HG02970 (cell line): ENCODE results near the gene UNC119B.

Source experiments
- ATAC-seq: cut with Tn5 transposase; IDR thresholded peaks from one replicate; pipeline ENCODE4 v1.9.1; 2021; ENCODE audit warnings: mild to moderate bottlenecking, moderate library complexity, moderate number of reproducible peaks; ENCODE audit not compliant: unreplicated experiment, low FRiP score

Gene UNC119B

DNA sequence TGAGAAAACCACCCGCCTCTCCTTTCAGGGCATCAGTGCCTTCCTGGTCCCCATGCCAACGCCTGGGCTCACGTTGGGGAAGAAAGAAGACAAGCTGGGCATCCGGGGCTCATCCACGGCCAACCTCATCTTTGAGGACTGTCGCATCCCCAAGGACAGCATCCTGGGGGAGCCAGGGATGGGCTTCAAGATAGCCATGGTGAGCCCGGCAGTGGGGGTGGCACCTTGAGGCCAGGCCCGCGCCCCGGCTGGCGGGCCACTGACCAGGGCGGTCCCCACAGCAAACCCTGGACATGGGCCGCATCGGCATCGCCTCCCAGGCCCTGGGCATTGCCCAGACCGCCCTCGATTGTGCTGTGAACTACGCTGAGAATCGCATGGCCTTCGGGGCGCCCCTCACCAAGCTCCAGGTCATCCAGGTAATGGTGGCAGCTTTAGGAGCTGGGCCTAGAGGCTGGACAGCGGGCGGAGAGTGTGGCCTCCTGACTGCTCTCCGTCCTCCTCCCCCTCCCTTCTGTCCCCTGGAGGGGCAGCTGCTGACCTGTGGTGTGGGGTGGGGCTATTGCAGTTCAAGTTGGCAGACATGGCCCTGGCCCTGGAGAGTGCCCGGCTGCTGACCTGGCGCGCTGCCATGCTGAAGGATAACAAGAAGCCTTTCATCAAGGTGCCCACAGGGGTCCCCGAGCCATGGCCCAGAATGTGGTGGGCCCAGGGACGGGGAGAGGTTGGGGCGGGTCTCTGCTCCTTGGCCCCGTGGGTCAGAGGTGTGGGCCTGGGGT is 28.2 kb downstream of the UNC119B start:
- ATAC-seq, result no peak

DNA sequence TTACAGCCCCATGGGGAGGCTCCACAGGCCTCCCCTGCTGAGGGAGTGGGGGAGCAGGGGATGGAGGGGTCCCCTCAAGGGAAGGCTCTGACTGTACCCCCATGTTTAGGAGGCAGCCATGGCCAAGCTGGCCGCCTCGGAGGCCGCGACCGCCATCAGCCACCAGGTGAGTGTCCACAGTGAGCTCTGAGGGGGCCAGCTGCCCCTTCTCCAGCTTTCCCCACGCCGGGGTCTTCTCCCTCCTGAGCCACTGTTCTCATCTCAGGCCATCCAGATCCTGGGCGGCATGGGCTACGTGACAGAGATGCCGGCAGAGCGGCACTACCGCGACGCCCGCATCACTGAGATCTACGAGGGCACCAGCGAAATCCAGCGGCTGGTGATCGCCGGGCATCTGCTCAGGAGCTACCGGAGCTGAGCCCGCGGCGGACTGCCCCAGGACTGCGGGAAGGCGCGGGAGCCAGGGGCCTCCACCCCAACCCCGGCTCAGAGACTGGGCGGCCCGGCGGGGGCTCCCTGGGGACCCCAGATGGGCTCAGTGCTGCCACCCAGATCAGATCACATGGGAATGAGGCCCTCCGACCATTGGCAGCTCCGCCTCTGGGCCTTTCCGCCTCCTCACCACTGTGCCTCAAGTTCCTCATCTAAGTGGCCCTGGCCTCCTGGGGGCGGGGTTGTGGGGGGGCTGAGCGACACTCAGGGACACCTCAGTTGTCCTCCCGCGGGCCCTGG is 28.9 kb downstream of the UNC119B start:
- no peak for ATAC-seq

DNA sequence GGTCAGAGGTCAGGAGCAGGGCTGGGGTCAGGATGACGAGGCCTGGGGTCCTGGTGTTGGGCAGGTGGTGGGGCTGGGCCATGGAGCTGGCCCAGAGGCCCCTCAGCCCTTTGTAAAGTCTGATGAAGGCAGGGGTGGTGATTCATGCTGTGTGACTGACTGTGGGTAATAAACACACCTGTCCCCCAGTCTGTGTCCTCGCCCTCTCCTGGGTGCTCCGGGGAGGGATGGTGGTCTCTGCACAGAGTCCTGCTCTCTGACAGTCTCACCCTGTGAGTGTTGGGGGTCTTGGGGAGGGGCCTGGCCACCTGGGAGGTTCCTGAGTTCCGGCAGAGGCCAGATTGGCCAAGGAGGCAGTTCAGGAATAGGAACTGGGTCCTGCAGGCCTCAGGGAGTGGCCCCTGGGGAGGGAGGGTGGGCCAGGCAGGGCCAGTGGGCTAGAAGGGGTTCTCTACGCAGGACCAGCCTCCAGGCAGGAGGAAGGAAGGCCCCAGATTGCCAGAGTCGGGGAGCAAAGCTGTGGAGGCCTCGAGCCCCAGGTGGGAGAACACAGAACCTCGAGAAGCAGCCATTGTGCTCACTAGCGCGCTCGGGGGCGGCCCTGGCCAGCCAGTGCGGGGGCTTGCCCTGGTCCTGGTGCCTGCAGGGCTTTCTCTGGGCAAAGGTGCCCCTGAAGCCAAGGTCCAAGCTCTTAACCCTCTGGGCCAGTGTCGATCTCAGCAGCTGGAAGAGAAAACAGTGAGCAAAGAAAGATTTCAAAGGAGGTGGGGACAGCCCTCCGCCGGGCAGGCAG is 29.8 kb downstream of the UNC119B start:
- no peak for ATAC-seq

DNA sequence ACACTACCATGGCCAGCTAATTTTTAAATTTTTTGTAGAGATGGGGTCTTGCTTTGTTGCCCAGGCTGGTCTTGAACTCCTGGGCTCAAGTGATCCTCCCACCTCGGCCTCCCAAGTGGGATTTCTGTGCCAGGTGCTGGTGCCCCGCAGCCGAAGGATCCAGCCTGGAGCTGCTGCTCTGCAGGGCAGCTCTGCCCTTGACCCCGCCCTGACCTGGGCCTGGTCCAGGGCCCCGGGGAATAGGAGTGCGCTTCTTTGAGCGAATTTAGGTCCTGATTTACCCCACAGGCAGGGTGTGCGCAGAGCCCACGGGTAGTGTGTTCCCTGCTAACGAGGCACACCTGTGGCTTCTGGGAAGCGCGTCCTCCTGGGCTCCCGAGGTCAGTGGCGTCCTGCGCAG is 30.6 kb downstream of the UNC119B start:
- ATAC-seq, result no peak

DNA sequence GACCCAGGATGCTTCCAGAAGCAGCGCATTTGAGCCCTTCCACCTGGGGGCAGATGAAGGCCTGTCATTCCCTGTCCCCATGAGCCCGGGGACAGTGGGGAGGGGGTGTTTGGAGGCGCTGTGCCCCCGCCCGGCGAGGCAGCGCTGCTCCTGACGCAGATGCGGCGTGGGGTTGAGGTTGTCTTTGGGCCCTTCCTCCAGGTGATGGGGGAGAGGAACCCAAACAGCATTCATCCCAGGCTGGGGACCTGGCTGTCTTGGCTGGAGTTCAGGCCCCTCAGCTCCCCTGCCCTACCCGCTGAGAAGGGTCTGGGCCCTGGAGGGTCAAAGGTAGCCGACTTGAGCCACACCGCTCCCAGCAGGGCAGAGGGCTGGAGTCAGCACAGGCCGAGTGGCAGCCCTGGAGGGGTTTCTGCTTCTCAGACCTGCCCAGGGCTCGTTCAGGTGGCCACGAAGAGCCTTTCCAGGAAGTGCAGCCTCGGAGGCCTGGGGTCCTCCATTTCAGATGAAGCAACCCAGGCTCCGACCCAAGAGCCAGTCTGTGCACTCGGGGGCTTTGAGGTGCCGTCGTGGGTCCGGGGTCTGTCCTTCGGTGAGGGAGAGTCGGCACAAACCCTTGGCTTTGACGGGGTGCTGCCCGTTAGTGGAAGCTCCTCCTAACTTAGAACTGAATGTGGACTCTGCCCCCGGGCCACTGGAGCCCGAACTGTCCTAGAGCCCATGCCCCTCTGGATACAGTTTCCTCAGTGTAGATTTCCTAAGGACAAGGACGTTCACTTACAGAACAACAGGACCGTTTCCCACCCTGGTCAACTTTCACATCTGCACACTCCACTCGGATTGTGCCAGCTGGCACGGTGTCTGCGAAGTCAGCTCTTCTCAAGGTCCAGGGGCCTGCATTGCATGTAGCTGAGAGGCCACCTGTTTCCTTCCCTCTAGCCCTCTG is 31.5 kb downstream of the UNC119B start:
- no peak for ATAC-seq

DNA sequence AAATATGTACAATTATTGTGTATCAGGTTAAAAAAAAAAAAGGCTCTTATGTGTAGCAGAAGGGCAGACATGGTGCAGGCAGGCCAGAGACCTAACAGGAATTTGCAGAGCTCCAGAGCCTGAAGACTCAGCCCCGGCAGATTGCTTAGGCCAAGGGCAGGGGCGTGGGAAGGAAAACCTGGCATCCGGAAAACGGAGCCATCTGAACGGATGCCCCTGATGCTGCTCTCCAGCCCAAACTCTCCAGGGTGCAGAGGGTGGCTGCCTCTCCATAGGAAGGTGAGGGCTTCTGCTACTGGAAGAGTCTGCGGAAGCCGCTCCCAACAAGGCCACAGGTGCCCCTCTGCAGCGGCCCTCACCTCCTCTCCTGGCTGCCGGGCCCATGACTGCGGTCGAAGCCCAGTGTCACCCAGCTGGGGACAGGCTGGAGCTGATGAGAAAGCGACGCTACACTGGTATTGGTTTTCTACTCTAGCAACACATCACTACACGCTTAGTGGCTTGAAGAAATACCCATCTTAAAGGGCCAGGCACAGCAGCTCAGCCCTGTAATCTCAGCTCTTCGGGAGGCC is 34.8 kb downstream of the UNC119B start:
- no peak for ATAC-seq

DNA sequence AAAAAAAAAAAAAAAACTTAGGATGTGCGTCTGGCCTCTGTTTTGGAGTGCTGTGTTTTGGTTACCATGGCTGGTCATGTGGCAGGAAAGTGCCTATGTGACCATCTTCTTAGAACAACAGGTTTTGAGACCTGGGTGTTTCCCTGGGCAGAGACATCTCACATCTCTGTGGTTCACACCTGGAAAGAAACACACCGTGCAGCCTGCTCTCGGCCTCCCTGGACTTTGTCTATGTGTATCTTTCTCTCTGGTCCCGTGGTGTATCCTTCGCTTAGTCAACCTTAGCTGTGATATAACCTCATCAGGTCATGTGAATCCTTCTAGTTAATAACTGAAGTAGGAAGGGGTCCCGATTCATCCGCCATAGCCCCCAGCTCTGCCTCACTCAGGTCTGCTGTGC is 38.0 kb downstream of the UNC119B start:
- no peak for ATAC-seq

DNA sequence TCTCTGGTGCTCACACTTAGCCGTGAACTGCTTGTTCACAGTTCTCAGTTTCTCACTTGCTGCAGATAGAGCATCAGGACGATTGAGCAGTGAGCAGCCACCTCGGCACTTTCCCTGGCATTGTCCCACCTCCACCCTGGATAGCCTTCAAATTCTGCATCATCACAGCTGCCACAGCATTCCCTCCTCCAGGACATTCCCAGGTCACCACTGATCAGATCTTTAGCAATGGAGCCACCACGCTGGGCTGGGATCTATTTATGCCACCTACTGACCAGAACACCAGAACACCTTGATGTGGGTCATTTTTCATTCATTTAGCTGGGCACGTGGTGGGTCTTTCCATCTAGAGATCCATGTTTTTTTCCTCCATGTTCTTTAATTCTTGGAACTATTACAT is 39.0 kb downstream of the UNC119B start:
- no peak for ATAC-seq

DNA sequence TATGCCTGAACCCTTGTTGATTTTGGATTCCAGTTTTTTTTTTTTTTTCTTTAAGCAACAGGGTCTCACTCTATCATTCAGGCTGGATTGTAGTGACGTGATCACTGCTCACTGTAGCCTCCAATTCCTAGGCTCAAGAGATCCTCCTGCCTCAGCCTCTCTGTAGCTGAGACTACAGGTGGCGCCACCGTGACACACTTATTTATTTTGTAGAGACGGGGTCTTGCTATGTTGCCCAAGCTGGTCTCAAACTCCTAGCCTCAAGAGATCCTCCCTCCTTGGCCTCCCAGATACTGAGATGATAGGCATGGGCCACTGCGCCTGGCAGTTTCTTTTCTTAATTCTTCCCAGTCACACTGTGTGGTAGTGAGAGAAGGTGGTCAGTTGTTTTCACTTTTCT is 40.5 kb downstream of the UNC119B start:
- ATAC-seq, result no peak

DNA sequence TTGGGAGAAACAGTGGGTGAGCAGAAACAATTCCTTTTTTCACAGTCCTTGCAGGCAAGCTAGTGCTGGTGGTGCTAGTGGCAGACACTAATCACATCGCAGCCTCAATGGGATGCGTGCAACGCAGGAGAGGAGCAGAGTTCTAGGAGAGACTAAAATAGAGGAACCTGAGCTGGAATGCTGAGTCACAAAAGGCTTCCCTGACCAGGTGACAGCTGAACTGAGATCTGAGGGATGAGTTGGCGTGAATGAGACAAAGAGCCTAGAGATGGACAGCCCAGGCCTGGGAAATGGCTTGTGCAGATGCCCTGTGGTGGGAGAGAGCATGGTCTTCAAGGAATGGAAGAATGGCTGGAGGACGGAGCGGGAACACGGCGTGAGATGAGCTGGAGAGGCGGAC is 41.1 kb downstream of the UNC119B start:
- ATAC-seq, result no peak

DNA sequence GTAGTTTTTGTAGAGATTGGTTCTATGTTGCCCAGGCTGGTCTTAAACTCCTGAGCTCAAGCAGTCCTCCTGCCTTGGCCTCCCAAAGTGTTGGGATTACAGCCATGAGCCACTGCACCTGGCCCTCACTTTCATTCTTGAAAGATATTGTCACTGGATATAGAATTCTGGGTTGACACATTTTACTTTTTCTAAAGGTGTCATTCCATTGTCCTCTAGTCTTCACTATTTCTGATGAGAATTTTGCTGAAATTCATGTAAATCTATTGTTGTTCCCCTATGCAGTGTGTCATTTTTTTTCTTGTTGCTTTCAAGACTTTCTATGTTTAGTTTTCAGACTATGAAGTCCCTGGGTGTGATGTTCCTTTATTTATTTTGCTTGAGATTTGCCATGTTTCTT is 44.5 kb downstream of the UNC119B start:
- ATAC-seq, result no peak

DNA sequence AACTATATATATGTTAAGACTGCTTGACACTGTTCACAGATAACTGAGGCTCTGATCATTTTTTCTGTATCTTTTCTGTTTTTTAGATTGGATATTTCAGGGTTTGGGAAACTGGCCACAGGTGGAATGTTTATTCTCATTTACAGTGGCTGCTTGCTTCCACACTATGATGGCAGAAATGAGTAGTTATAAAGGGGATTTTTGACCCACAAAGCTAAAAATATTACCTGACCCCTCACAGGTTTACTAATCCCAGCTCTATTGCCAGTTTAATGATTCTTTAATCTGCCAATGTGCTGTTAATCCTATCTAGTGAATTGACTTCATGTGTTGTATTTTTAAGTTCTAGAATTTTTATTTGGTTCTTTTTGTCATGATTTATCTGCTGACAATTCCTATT is 45.0 kb downstream of the UNC119B start:
- no peak for ATAC-seq

DNA sequence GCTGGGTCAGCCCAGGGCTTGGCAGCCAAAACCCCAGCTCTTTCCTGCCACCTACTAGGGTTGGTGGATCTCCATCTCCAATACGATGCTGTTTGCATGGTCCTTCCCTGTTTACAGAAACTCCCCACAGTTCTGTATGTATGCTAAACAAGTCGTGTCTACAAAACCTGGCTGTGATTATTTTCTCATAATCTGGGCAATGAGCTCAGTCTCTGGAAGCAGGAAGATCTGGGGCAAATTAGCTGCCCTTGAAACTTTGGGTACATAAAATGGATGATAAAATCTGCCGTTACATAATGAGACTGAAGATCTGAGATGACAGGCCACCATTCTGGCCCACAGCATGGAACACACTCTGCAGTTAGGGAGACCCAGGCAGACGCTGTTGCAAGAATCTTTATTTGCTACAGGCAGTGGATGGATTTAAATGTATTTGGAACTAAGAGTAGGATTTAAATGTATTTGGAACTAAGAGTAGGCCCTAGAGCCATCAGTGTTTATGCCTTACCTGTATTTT is 47.0 kb downstream of the UNC119B start:
- ATAC-seq, result no peak

DNA sequence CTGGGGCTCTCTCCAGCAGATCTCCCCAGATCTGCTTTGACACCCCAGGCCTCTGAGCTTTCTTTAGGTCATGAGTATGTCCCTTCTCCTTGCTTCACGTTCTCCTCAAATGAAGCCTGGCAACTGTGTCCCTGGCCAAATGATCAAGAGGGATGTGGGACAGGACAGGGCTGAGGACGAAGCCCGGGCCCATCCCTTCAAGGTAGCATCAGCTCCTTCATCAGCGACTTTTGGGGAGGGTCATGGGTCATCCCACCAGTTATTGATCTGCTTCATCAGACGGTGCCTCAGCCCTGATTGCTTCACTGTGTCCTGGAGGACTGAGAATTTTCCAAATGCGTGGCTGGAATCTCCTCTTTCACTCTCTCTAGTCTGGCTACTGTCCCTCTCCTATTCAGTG is 47.7 kb downstream of the UNC119B start:
- ATAC-seq, result no peak

DNA sequence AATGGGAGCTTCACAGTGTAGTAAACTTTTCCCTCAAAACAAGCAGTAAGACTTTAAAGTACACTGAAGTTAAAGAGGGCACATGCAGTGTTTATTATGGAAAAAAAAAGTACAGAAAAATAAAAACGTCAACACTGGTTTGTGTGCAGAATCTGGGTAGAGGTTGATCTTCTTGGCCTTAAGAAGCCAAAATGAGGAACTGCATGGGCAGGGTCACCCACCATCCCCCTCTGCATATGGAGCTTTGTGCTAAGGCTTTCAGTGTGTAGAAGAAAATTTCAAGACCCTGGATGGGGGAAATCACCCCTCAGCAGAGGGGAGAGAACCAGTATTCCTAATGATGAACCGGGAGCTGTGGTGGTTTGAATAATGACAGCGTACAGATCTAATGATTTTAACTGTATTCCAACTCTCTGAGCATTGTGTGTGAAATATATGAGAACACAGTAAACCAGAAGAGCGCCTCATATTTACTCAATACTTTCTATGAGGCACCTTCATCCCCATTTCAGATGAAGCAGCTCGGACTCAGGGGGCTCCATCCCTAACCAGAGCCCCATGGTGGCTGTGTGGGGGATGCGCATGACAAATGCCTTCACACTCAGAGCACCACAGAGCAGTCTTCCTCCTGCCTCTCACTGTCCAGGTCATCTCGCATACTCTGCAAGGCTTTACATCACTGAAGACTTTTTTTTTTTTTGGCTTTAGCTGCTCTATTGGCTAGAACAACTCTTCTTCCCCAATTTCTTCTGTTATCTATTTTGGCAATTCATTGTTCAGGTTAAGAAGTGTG is 48.7 kb downstream of the UNC119B start:
- ATAC-seq, result no peak

DNA sequence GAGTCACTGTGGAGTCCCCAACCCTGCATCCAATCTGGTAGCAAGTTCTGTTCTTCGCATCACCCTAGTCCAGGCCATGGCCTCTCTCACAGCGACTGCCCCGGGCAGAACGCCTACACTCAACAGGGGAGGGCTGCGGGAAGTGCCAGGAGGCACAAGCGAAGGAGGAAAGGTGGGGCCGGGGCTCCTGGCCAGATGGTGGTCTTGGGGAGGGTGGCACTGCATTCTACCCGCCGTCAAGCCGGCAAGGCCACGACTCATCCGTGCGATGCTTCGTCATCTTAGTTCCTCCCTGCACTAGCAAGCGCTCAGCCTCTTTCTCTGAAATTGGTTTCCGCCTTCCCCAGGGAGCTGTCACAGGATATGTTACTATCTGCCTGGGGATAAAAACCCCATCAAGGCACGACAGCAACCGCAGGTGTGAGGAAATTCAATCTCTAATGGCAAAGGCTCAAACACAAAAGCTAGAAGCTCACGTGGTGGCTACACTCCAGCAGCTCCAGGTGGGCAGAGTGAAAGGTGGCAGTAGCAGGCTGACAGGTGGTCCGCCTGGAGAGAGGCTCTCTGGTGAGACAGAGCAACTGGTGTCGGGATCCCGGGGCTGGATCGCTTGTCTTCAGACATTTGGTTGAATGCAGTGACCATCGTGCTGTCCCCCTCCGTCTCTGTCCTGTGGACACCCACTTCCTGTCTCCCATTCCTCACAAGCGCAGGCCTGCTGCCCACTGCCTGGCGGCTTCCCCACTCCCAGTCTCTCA is 49.5 kb downstream of the UNC119B start:
- no peak for ATAC-seq

DNA sequence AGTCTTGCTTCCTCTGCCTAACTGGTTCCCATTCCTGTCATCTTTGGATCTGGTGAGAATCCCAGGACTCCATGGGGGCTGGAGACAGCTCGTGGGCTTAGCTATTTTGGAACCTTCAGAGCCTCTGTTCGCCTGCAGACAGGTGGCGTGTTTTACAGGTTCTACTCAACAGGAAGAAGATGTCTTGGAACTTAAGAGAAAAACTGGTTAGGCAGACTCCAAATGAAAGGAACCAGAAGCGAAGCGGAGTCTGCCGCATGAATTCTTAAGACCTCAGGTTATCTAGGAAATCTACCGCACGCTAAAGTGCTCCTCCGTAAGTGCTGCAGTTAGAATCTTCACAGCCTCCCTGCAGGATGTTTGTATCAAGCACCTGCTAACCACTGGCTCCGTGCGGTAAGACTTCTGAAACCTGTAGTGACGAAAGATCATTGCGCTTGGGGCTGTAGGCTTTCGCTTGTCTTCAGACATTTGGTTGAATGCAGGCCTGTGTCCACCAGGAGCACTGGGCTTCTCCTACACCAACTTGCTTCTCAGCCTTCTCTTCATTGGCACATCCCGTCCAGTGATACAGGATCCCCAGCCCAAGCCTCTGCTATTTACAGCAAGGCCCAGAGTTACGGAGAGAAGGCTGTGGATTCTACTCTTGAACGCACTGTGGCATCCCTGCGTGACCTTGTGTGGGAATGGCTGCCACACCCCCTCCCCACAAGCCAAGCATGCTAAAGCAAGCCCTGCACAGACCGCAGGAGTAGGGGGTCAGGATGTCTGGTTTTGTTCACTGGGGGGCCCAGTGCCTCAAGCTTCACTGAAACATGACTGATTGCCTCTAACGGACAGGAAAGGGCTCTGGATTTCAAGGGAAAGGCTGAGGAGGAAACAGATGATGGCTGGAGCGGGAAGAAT is 50.3 kb downstream of the UNC119B start:
- no peak for ATAC-seq
